GM12878 (cell line): ENCODE results near the gene LRRC75A. TPM values are rescaled to one million over a fixed set of nuclear protein-coding genes. Genes with fewer than 3 reads are reported as not detected.

ENCODE experiments used
- ATAC-seq: fragments of 200-7000 bp; cut with Tn5 transposase; 3 replicates; pipeline ENCODE4 v1.9.1; 2020; ENCODE audit warnings: mild to moderate bottlenecking, moderate library complexity
- BruUV-seq: library from RNA; stranded (reverse); fragments of 400-500 nt; replicated peaks from 2 replicates; lab custom pipeline; 2021; lab: Mats Ljungman, UMichigan
- CTCF ChIA-PET: fragments of 300-600 bp; sonication (Branson Sonifier 250); formaldehyde crosslinking; extraction: SDS; loops from one replicate; lab custom pipeline; 2021; ENCODE audit warnings: inconsistent platforms; lab: Yijun Ruan, JAX
- POLR2A ChIA-PET: fragments of 350-600 bp; formaldehyde crosslinking; extraction: SDS; loops from one replicate; lab custom pipeline; 2021; ENCODE audit warnings: inconsistent platforms; lab: Charles Lee
- RAD21 ChIA-PET: fragments of 300-600 bp; sonication (Branson Sonifier 250); formaldehyde crosslinking; loops from one replicate; lab custom pipeline; 2023; ENCODE audit warnings: antibody characterized with exemption; ENCODE audit not compliant: unreplicated experiment; lab: Charles Lee
- SMC1A ChIA-PET: fragments of 300-600 bp; sonication (Branson Sonifier 250); formaldehyde crosslinking; loops from one replicate; lab custom pipeline; 2023; ENCODE audit not compliant: unreplicated experiment, uncharacterized antibody; lab: Charles Lee
- DNase-seq: peaks from one replicate; pipeline ENCODE4 v3.0.0-alpha.2; 2011; ENCODE audit warnings: low read depth, low spot score
- FAIRE-seq: peaks from 3 replicates; lab custom pipeline; 2011; peaks lifted over from hg19 to GRCh38; lab: Jason Lieb, UNC
- H2AFZ ChIP-seq: 2 replicates; pipeline ENCODE4 v1.6.0; 2011; ENCODE audit warnings: low read depth, low read length, control low read depth; ENCODE audit not compliant: control insufficient read depth
- H3K27ac ChIP-seq: 2 replicates; pipeline ENCODE4 v1.5.1; 2011; ENCODE audit warnings: control low read depth; ENCODE audit not compliant: control insufficient read depth, insufficient read depth
- H3K27me3 ChIP-seq, 2 experiments: replicated peaks in 1 of 2; 2 replicates each; pipeline versions ENCODE4 v1.6.0 to v1.6.1; 2011; ENCODE audit warnings: low read length in 1 of 2; ENCODE audit not compliant: control insufficient read depth in 2 of 2, insufficient read depth in 2 of 2
- H3K36me3 ChIP-seq, 2 experiments: 2 replicates each; pipeline ENCODE4 v1.5.1; 2011; ENCODE audit warnings: low read length in 1 of 2; ENCODE audit not compliant: control insufficient read depth in 2 of 2, insufficient read depth in 2 of 2
- H3K4me1 ChIP-seq: 2 replicates; pipeline ENCODE4 v1.6.1; 2011; ENCODE audit warnings: mild to moderate bottlenecking, low read length, moderate library complexity, mixed read lengths; ENCODE audit not compliant: control insufficient read depth, insufficient read depth
- H3K4me2 ChIP-seq: 2 replicates; pipeline ENCODE4 v1.6.0; 2011; ENCODE audit warnings: control low read depth; ENCODE audit not compliant: control insufficient read depth, insufficient read depth
- H3K4me3 ChIP-seq: fragments of 200-600 bp; sonication (generic); 2 replicates; pipeline ENCODE4 v1.5.1; 2016
- H3K79me2 ChIP-seq: 2 replicates; pipeline ENCODE4 v1.6.0; 2011; ENCODE audit warnings: low read length; ENCODE audit not compliant: control insufficient read depth, insufficient read depth
- H3K9ac ChIP-seq: 2 replicates; pipeline ENCODE4 v1.8.0; 2011; ENCODE audit warnings: low read length, control low read depth, mixed read lengths; ENCODE audit not compliant: control insufficient read depth, insufficient read depth
- H3K9me3 ChIP-seq: replicated peaks from 3 replicates; pipeline ENCODE4 v1.5.1; 2011; ENCODE audit warnings: mild to moderate bottlenecking, low read length; ENCODE audit not compliant: control insufficient read depth, insufficient read depth
- H4K20me1 ChIP-seq: 2 replicates; pipeline ENCODE4 v1.6.0; 2011; ENCODE audit not compliant: control insufficient read depth, insufficient read depth
- ASH2L ChIP-seq: fragments of 300-600, 200-600 bp; sonication (generic); IDR thresholded peaks from 2 replicates; pipeline ENCODE4 v1.6.1; 2017; ENCODE audit warnings: low read depth, mild to moderate bottlenecking, borderline replicate concordance
- CHD2 ChIP-seq: IDR thresholded peaks from 2 replicates; pipeline ENCODE4 v1.6.1; 2011; ENCODE audit warnings: low read depth, low read length, improper control_type of control experiment, borderline replicate concordance
- EGR1 ChIP-seq, 2 experiments: IDR thresholded peaks; 1 replicate in 1 of 2; 2 replicates in 1 of 2; pipeline ENCODE4 v1.6.1; 2011 to 2012; ENCODE audit warnings: low read depth in 2 of 2, low read length in 2 of 2, borderline replicate concordance in 1 of 2, mild to moderate bottlenecking in 1 of 2, moderate library complexity in 1 of 2
- EZH2 ChIP-seq: IDR thresholded peaks from 2 replicates; pipeline ENCODE4 v1.6.1; 2012; ENCODE audit warnings: low read depth, mild to moderate bottlenecking, control low read depth, inconsistent platforms, low read length, borderline replicate concordance; ENCODE audit not compliant: control insufficient read depth
- HDAC2 ChIP-seq: fragments of 200-600 bp; sonication (generic); IDR thresholded peaks from 2 replicates; pipeline ENCODE4 v1.6.1; 2017
- IRF4 ChIP-seq: IDR thresholded peaks from 2 replicates; pipeline ENCODE4 v1.6.1; 2011; ENCODE audit warnings: low read depth, low read length
- NR2C1 ChIP-seq: fragments of 450-650 bp; IDR thresholded peaks from 2 replicates; pipeline ENCODE4 v1.6.1; 2017; ENCODE audit warnings: antibody characterized with exemption, mild to moderate bottlenecking, moderate library complexity
- SMARCA5 ChIP-seq: fragments of 450-650 bp; IDR thresholded peaks from 2 replicates; pipeline ENCODE4 v1.6.1; 2017; ENCODE audit warnings: mild to moderate bottlenecking
- TBL1XR1 ChIP-seq: IDR thresholded peaks from 2 replicates; pipeline ENCODE4 v1.6.1; 2012; ENCODE audit warnings: low read depth, low read length, improper control_type of control experiment
- WGBS: methylation state at CpG from one replicate; pipeline ENCODE4 v1.1.6; 2016; ENCODE audit warnings: low lambda C conversion rate; ENCODE audit not compliant: insufficient replicate concordance, insufficient coverage; ENCODE audit errors: missing lambda C conversion rate; 5-methylcytosine and 5-hydroxymethylcytosine counted together
- in situ Hi-C: fragments of 300-500 bp; cut with MboI; formaldehyde crosslinking; loops from 9 replicates; pipeline ENCODE4 v1.14.3; 2018; ENCODE audit warnings: mixed read lengths
- intact Hi-C: fragments of 100-400 bp; cut with micrococcal nuclease; formaldehyde crosslinking; loops from one replicate; pipeline ENCODE4 v1.14.2; 2022; ENCODE audit not compliant: unreplicated experiment
- polyA plus RNA-seq, 11 experiments: library from polyadenylated mRNA; depleted of rRNA in 4 of 11; unstranded in 6 of 11; stranded (reverse) in 5 of 11; fragments of >200 nt; fragmentation: Nextera tagmentation in 4 of 11; fragmentation: Illumina TruSeq in 1 of 11; extraction: Ambion mirVana in 4 of 11; extraction: Trizol in 1 of 11; gene quantifications; 1 replicate in 1 of 11; 2 replicates in 10 of 11; pipeline versions ENCODE4 v1.2.1 to v1.2.3, GENCODE V29; 2011 to 2016; ENCODE audit warnings: inconsistent platforms in 2 of 11, missing spikeins in 2 of 11, low read depth in 1 of 11
- total RNA-seq, 4 experiments: library from RNA; depleted of rRNA in 3 of 4; stranded (reverse); fragments of >200 nt in 3 of 4; fragmentation: Illumina TruSeq in 1 of 4; extraction: Trizol in 1 of 4; gene quantifications; 2 replicates each; pipeline versions ENCODE4 v1.2.1 to v1.2.3, GENCODE V29; 2013 to 2021
- TF ChIP-seq, protein P1 (sequence below): fragments of 450-650 bp; IDR thresholded peaks from 2 replicates; pipeline ENCODE4 v1.6.1; 2016; ENCODE audit warnings: mild to moderate bottlenecking
- TF ChIP-seq, protein P2 (sequence below): IDR thresholded peaks from 2 replicates; pipeline ENCODE4 v1.6.1; 2012; ENCODE audit warnings: low read depth, low read length, improper control_type of control experiment

Gene LRRC75A
- total and polyA plus RNA-seq, 10 of the 15 experiments (the other 5 are each of a cell fraction or from before 2014, with no cell fraction given), result 0.01 to 1.3 (median 0.09) TPM; not detected in 2

DNA sequence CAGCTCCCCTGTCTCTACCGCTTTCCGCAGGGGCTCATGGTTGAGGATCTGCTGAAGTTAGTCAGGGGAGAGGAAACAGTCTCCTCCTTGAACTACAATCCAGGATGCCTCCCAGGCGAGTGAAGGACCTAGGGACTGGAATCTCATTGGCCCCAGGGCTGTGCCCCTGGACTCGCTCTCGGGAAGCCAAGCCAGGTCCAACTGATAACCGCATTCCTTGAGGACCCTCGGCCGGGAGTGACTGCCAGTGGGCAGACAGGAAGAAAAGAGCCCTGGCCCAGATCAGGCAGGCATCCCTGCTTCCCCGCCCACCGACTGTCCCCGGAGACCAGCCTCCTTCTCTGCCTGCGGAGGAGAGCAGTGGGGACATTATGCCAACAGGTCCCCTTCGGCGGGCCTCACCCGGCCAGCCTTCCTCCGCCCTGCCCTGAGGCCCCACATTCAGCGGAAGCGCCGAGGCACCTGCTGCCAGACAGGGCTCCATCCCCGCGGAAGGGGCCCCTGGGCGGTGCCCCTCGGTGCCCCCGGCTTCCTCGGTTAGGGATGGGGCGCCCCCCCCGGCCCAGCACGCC lies 776 bp downstream of the LRRC75A start:
- no peak for TF ChIP-seq HDAC2
- no peaks in the 10 kb centered on the region for H3K4me1 ChIP-seq
- no peak; the same call in 1 of the 3 replicates for ATAC-seq

DNA sequence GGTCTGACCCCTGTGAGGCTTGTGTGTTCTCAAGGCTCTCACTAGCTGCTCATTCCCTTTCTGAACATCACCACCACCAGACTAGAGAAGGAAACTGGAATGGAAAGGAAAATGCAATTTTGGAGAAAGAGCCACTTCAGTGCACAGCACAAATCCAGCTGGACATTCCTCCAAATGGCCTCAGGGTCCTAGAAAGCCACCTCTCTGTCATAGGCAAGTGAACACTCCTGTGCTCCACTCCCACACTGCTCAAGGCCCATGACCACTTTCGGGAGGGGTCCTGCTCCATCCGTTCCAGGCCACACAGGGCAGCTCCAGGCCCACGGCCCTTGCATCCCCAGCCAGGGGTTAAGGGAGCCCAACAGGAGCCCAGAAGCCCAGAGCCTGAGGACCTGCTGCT lies 2.6 kb downstream of the LRRC75A start:
- BruUV-seq, result no TSS peak
- Histone ChIP-seq H3K4me2 (no peak overlapping the region), H3K27me3 (peaks cover 2 to 10% of the 10 kb centered on the region in 2 experiments; a peak in 3 of 4 replicates), H3K4me3 (no peak overlapping the region), H3K9me3 (no peaks in the 10 kb centered on the region), H3K79me2 (no peaks in the 10 kb centered on the region), H3K36me3 (no peaks in the 10 kb centered on the region), H3K4me1 (no peaks in the 10 kb centered on the region), H3K9ac (no peak overlapping the region), H4K20me1 (no peaks in the 10 kb centered on the region), H2AFZ (no peak overlapping the region), H3K27ac (no peak overlapping the region)
- ChIA-PET CTCF (no interaction called here), RAD21 (no interaction called here), SMC1A (no interaction called here), POLR2A (no interaction called here)
- ATAC-seq (no peak), DNase-seq (no peak), FAIRE-seq (no peak)
- in situ Hi-C loops (no loop called here), intact Hi-C loops (no loop called here)
- WGBS, result 38% methylated on average over 3 of the region's 3 CpGs
- TF ChIP-seq IRF4, result no peak
- TF ChIP-seq CHD2, result no peak
- TF ChIP-seq NR2C1, result no peak
- TF ChIP-seq, protein P1, sequence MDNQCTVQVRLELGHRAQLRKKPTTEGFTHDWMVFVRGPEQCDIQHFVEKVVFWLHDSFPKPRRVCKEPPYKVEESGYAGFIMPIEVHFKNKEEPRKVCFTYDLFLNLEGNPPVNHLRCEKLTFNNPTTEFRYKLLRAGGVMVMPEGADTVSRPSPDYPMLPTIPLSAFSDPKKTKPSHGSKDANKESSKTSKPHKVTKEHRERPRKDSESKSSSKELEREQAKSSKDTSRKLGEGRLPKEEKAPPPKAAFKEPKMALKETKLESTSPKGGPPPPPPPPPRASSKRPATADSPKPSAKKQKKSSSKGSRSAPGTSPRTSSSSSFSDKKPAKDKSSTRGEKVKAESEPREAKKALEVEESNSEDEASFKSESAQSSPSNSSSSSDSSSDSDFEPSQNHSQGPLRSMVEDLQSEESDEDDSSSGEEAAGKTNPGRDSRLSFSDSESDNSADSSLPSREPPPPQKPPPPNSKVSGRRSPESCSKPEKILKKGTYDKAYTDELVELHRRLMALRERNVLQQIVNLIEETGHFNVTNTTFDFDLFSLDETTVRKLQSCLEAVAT, result no peak
- TF ChIP-seq SMARCA5, result no peak
- TF ChIP-seq, protein P2, sequence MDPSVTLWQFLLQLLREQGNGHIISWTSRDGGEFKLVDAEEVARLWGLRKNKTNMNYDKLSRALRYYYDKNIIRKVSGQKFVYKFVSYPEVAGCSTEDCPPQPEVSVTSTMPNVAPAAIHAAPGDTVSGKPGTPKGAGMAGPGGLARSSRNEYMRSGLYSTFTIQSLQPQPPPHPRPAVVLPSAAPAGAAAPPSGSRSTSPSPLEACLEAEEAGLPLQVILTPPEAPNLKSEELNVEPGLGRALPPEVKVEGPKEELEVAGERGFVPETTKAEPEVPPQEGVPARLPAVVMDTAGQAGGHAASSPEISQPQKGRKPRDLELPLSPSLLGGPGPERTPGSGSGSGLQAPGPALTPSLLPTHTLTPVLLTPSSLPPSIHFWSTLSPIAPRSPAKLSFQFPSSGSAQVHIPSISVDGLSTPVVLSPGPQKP, result no peak
- TF ChIP-seq ASH2L, result no peak
- TF ChIP-seq HDAC2, result no peak
- no peak for TF ChIP-seq EZH2
- no peak for TF ChIP-seq EGR1 (IDR thresholded peaks at IDR 0.05; ENCODE audit: borderline replicate concordance in 1 of 2, low read depth in 2 of 2, low read length in 2 of 2)
- TF ChIP-seq TBL1XR1, result no peak

More for the DNA sequence above, 776 bp downstream of the LRRC75A start:
- POLR2A ChIA-PET, result interaction anchor here (0.6 kb wide), 1 partner anchor 59 kb away, joined by 3 read pairs; no protein-coding TSS in a partner anchor
- 27% methylated on average over 21 of the region's 28 CpGs for WGBS
- CTCF ChIA-PET, result no interaction called here
- no peak for DNase-seq
- Histone ChIP-seq H3K4me3 (peak overlapping the region; percentile 36; the same call in 1 of the 2 replicates), H3K36me3 (no peaks in the 10 kb centered on the region), H2AFZ (no peak overlapping the region), H3K27ac (no peak overlapping the region), H3K27me3 (peaks cover 2 to 10% of the 10 kb centered on the region in 2 experiments; a peak in 3 of 4 replicates), H3K9ac (no peak overlapping the region), H3K79me2 (no peaks in the 10 kb centered on the region), H4K20me1 (no peaks in the 10 kb centered on the region), H3K9me3 (no peaks in the 10 kb centered on the region), H3K4me2 (peak overlapping the region; percentile 80)
- SMC1A ChIA-PET, result no interaction called here
- RAD21 ChIA-PET, result no interaction called here
- in situ Hi-C loops, result no loop called here
- no peak for FAIRE-seq
- intact Hi-C loops, result no loop called here
- no TSS peak for BruUV-seq
